ENCODE measurements around the gene DPYSL5.
"Not testable (repeated sequence)": the region's sequence is repeated elsewhere in the genome, so short reads cannot be mapped to it uniquely, and the experiment has no call there.

DPYSL5 gene

GRCh38 chr2:26847655-26848335 lies at the start of gene DPYSL5:
Gene DPYSL5, plus strand, starts transcription at chr2:26848132. Its CDS starts 50,368 bp downstream, at chr2:26898500.
- no peak for DNase-seq (ENCODE audit: low read depth)

GRCh38 chr2:26801328-26801727 lies 46.6 kb upstream of the DPYSL5 start:
- no peak for DNase-seq (ENCODE audit: low read depth)

- DNase-seq (ENCODE audit: low read depth) = no peak
Measured at GRCh38 chr2:26801796-26802195, 46.1 kb upstream of the DPYSL5 start.

- no peak for DNase-seq (ENCODE audit: low read depth)
Measured at GRCh38 chr2:26805241-26805676, 42.7 kb upstream of the DPYSL5 start.

GRCh38 chr2:26807788-26808460 lies 40.0 kb upstream of the DPYSL5 start:
- DNase-seq (ENCODE audit: low read depth) = no peak

GRCh38 chr2:26809211-26809610 lies 38.7 kb upstream of the DPYSL5 start:
- no peak for DNase-seq (ENCODE audit: low read depth)

- DNase-seq (ENCODE audit: low read depth) = no peak
Measured at GRCh38 chr2:26809876-26810577, 37.9 kb upstream of the DPYSL5 start.

- DNase-seq (ENCODE audit: low read depth) = no peak
Measured at GRCh38 chr2:26811261-26811660, 36.7 kb upstream of the DPYSL5 start.

- no peak for DNase-seq (ENCODE audit: low read depth)
Measured at GRCh38 chr2:26811791-26812694, 35.9 kb upstream of the DPYSL5 start.

GRCh38 chr2:26812731-26813130 lies 35.2 kb upstream of the DPYSL5 start:
- no peak for DNase-seq (ENCODE audit: low read depth)

GRCh38 chr2:26814072-26814765 lies 33.7 kb upstream of the DPYSL5 start:
- not testable (repeated sequence) for DNase-seq (ENCODE audit: low read depth)

GRCh38 chr2:26816893-26817292 lies 31.0 kb upstream of the DPYSL5 start:
- DNase-seq (ENCODE audit: low read depth) = no peak

GRCh38 chr2:26818255-26818654 lies 29.7 kb upstream of the DPYSL5 start:
- no peak for DNase-seq (ENCODE audit: low read depth)

GRCh38 chr2:26818972-26819371 lies 29.0 kb upstream of the DPYSL5 start:
- DNase-seq (ENCODE audit: low read depth) = no peak

- no peak for DNase-seq (ENCODE audit: low read depth)
Measured at GRCh38 chr2:26820932-26821331, 27.0 kb upstream of the DPYSL5 start.

- no peak for DNase-seq (ENCODE audit: low read depth)
Measured at GRCh38 chr2:26822877-26823276, 25.1 kb upstream of the DPYSL5 start.

- DNase-seq (ENCODE audit: low read depth) = no peak
Measured at GRCh38 chr2:26838121-26838906, 9.6 kb upstream of the DPYSL5 start.

- no peak for DNase-seq (ENCODE audit: low read depth)
Measured at GRCh38 chr2:26840937-26841610, 6.9 kb upstream of the DPYSL5 start.

GRCh38 chr2:26843041-26843440 lies 4.9 kb upstream of the DPYSL5 start:
- no peak for DNase-seq (ENCODE audit: low read depth)

- no peak for DNase-seq (ENCODE audit: low read depth)
Measured at GRCh38 chr2:26845021-26845420, 2.9 kb upstream of the DPYSL5 start.

All from HS-27A (cell line).